NCI-H1105 treated with DMSO at 0.1 percent for 48 hours (cell line): ENCODE measurements around the gene SPPL2B.
"Not testable (repeated sequence)": the region's sequence is repeated elsewhere in the genome, so short reads cannot be mapped to it uniquely, and the experiment has no call there.

ENCODE experiments used
- DNase-seq: peaks from one replicate; lab custom pipeline; 2025; lab: John Stamatoyannopoulos, UW

The SPPL2B gene, protein sequence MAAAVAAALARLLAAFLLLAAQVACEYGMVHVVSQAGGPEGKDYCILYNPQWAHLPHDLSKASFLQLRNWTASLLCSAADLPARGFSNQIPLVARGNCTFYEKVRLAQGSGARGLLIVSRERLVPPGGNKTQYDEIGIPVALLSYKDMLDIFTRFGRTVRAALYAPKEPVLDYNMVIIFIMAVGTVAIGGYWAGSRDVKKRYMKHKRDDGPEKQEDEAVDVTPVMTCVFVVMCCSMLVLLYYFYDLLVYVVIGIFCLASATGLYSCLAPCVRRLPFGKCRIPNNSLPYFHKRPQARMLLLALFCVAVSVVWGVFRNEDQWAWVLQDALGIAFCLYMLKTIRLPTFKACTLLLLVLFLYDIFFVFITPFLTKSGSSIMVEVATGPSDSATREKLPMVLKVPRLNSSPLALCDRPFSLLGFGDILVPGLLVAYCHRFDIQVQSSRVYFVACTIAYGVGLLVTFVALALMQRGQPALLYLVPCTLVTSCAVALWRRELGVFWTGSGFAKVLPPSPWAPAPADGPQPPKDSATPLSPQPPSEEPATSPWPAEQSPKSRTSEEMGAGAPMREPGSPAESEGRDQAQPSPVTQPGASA

GRCh38 chr19:2328401-2329148 is at the start of gene SPPL2B, which contains the start of gene LSM7:
Gene SPPL2B, plus strand, starts transcription at chr19:2328684. Its CDS starts 26 bp downstream, at chr19:2328710.
Gene LSM7, minus strand, starts transcription at chr19:2328586. Its CDS starts 20 bp downstream, at chr19:2328566.
- peak; percentile 85 for DNase-seq

GRCh38 chr19:2280633-2281264 is 47.7 kb upstream of the SPPL2B start:
- no peak for DNase-seq

GRCh38 chr19:2281265-2282061 is 47.0 kb upstream of the SPPL2B start:
- DNase-seq = not testable (repeated sequence)

DNA sequence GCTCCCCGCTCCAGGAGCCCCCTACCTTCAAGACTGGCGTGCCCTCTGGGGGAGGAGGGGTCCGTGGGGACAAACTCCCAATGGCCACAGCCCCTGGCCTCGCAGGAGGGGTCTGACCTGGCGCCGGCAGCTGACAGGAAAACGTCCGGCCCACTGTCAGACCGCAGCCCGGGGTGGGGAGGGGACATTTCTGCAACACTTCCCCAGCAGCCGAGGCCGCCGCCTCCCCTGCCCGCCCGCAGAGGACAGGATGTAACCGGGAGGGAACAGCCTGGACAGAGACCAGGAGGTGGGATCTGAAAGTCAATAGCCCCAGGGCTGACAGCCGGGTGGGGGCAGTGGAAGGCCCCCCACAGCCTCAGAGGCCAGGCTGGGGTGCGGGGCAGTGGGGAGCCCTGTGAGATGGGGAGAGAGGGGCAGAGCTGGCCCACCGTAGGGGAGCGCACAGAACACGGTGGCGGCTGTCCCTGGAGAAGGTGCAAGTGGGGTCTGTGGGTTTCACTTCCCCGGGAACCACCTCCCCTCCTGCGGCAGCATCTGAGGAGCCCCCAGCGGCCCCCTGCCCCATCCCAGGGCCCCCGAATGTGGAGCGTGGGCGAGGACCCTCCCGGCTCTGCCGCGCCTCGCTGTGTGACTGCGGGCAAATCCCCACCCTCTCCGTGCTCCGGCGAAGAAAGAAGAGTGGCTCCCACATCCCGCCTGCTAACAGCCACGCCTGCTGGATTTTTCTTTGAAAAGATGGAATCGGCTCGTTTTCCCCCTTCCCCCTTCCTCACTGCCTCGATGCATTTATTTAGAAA is 46.2 kb upstream of the SPPL2B start, which contains the start of gene PEAK3:
Gene PEAK3, minus strand, starts transcription at position 114 of the 800 bp plus-strand sequence. CDS start 1,244 bp downstream, outside the sequence.
- no peak for DNase-seq

DNA sequence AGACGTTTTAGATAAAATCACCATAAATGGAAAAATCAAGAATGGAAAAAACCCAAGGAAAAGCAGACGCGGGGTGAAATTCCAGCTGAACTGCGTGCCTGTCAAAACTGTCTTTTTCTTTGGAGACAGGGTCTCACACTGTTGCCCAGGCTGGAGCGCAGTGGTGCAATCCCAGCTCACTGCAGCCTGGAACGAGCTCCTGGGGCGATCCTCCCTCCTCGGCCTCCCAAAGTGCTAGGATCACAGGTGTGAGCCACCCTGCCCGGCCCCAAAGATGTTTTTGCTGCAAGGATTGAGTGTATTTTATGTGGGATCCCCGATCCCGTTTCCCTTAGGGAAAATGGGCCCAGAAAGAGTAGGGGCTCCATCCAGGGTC is 45.6 kb upstream of the SPPL2B start:
- DNase-seq = no peak

DNA sequence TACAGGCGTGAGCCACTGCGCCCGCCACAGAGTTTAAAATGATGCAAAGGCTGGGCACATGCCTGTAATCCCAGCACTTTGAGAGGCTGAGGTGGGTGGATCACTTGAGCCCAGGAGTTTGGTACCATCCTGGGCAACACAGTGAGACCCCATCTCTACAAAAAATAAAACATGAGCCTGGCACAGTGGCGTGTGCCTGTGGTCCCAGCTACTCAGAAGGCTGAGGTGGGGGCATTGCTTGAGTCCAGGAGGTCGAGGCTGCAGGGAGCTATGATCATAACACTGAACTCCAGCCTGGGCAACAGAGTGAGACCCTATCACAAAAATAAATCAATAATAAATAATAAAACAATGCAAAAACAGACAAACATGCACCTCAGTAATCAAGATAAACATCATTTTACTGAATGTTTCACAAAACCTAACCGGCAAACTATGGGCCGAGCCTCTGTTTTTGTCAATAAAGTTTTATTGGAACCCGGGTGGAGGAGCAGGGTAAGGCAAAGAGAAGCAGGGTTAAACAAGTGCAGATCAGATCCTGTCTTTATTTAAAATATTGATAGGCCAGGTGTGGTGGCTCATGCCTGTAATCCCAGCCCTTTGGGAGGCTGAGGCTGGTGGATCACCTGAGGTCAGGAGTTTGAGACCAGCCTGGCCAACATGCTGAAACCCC is 44.5 kb upstream of the SPPL2B start:
- DNase-seq = no peak

DNA sequence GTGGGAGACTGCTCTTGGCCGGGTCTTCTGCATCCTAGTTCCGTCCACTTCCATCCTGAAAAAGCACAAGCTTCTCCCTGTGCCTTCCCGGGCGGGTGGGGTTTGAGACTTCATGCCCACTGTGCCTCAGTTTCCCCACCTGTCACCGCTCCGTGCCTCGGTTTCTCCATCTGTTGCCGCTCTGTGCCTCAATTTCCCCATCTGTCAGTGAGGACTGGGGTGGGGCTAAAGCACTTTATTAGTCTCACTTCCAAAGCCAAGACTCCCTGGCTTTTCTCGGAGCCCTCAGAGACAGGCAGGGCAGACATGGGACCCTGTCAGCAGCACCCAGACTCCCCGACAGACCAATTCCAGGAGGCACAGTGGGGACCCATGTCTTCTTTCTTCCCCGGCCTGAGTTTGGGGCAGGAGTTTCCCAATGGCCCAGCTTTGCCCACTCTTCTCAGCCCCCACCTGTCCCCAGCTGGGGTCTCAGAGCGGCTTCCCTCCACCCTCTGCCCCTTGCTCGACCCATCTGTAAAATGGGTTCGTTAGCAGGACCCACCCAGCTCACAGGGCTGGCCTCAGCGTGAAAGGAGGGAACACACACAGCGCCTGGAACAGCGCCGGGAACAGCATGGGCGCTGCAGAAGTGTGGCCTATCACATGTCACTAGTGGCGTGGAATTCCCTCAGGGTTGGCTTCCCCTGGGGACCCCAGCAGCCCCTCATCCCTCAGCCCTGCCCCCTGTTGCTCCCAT is 41.9 kb upstream of the SPPL2B start:
- no peak for DNase-seq

GRCh38 chr19:2287585-2288337 is 40.7 kb upstream of the SPPL2B start:
- no peak for DNase-seq

DNA sequence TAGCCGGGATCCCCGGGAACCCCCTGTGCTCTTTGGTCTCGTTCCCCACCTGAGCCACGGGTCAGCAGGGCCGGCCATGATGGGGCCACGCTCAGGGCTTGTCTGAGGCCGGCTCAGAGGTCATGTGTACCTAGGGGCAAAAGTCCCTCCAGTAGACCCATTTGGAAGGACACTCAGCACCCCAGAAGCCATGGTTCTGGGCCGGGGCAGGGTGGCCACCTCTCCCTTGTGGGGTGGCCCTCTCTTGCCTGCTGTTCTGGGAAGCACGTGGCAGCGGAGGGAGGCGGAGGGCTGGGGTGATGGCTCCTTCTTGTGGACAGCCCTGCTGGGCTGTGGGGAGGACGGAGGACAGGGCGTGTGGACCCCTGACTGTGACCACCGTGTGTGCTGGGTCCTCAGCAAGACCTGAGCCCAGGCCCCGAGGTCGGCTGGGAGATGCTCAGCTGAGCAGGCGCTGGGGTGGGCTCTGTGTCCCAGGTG is 40.1 kb upstream of the SPPL2B start:
- peak; percentile 59 for DNase-seq

- DNase-seq = no peak
These were observed 39.4 kb upstream of the SPPL2B start for GRCh38 chr19:2288818-2289713.

DNA sequence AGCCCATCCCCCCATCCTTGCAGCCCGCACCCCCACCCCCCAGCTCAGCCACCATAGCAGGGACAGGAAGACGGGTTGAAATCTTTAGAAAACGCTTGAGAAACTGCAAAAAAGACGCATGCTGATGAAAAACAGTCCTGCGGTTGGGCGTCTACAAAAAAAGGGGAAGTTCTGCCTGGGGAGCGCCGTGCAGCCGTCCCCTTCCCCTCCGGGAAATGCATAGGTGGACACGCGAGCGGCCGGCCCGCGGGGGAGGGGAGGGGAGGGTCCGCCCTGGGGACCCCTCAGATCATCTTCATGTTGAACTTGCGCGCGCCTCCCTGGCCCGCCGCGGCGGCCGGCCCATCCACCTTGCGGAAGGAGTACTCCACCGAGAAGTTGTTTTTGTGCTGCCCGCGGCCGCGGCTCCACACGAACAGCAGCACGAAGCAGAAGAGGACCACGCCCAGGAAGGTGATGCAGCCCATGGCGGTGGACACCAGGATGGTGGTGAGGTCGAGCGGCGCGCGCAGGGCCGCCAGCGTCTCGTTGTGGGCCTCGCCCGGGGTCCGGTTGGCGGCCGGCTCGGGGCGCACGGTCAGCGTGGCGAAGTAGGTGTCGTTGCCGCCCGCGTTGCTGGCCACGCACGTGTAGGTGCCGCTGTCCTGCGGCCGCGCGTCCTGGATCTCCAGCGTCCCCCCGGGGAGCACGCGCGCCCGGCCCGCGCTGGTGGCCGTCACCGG is 38.6 kb upstream of the SPPL2B start:
- DNase-seq = peak; percentile 43

GRCh38 chr19:2290441-2291184 is 37.9 kb upstream of the SPPL2B start:
- peak; percentile 49 for DNase-seq

GRCh38 chr19:2291185-2291751 is 37.2 kb upstream of the SPPL2B start:
- DNase-seq = no peak

- no peak for DNase-seq
These were observed 33.7 kb upstream of the SPPL2B start for GRCh38 chr19:2294687-2295335.

DNA sequence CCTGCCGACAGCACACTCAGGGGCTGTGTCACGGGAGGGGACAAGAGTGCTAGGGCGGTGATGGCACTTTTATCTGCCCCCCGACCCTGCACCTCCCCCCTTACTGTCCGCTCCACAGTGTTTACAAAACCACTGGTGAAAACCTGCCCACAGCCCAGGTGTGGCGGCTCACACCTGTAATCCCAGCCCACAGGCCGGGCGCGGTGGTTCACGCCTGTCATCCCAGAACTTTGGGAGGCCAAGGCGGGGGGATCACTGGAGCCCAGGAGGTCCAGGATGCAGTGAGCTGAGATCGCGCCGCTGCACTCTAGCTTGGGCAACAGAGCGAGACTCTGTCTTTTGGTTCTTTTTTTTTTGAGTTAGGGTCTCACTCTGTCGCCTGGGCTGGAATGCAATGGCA is 32.3 kb upstream of the SPPL2B start:
- DNase-seq = no peak
